ENCODE data around the gene PIAS1.

GRCh38 chr15:68028888-68029207 lies 25.3 kb upstream of the PIAS1 start:
- TF ChIP-seq ZNF274 (IDR thresholded peaks at IDR 0.05; ENCODE audit: low read depth, low read length) (no peak), SUZ12 (IDR thresholded peaks at IDR 0.05; ENCODE audit: extremely low read depth, insufficient read depth, insufficient read length) (no peak)
